ENCODE measurements around the gene PLEKHM2. TPM values are rescaled to one million over a fixed set of nuclear protein-coding genes. Genes with fewer than 3 reads are reported as not detected.

Gene PLEKHM2
- polyA plus RNA-seq, 1 donor (not counting 4 experiments of a cell fraction or from before 2014, with no cell fraction given): 30.0 TPM

GRCh38 chr1:15680561-15681348, 3.4 kb upstream of the PLEKHM2 start:
- FAIRE-seq (peak; percentile 86), DNase-seq (ENCODE audit: low read depth, low spot score) (peak; percentile 93)
- H3K9me3 ChIP-seq (ENCODE audit: control insufficient read depth, low read depth, low read length): no peaks in the 10 kb centered on the region
- H3K36me3 ChIP-seq (ENCODE audit: control insufficient read depth in 2 of 2, extremely low read depth in 1 of 2, insufficient read depth in 2 of 2, low read length in 2 of 2): no peaks in the 10 kb centered on the region
- peak overlapping the region in 2 of 3 experiments; percentile 36 to 43 for H3K4me3 ChIP-seq (ENCODE audit: control insufficient read depth in 2 of 3, extremely low read depth in 1 of 3, insufficient read depth in 2 of 3, low read depth in 1 of 3, low read length in 3 of 3)
- H3K4me2 ChIP-seq (ENCODE audit: control insufficient read depth, extremely low read depth, insufficient read depth, low read depth, low read length): peak overlapping the region; percentile 79
- peak overlapping the region; percentile 99 for H3K27ac ChIP-seq (ENCODE audit: control insufficient read depth, insufficient read depth, low read length)
- peaks cover 50% of the 10 kb centered on the region for H3K4me1 ChIP-seq (ENCODE audit: control insufficient read depth, extremely low read depth, insufficient read depth, low read length)
- TF ChIP-seq EZH2 (IDR thresholded peaks at IDR 0.05; ENCODE audit: low read length) (no peak), CTCF (optimal IDR thresholded peaks at IDR 0.05 in 1 of 3, IDR thresholded peaks at IDR 0.05 in 1 of 3, conservative IDR thresholded peaks at IDR 0.05 in 1 of 3; ENCODE audit: extremely low read depth in 1 of 3, insufficient read depth in 2 of 3, low read length in 3 of 3) (no peak)
- no peaks in the 10 kb centered on the region for H4K20me1 ChIP-seq (ENCODE audit: control insufficient read depth, extremely low read depth, insufficient read depth, low read length)
- peak overlapping the region; percentile 56 for H2AFZ ChIP-seq (ENCODE audit: control insufficient read depth, low read length)
- peaks cover 16% of the 10 kb centered on the region for H3K79me2 ChIP-seq (ENCODE audit: control insufficient read depth, insufficient read depth, low read length)
- peak overlapping the region; percentile 73 for H3K9ac ChIP-seq (ENCODE audit: control insufficient read depth, extremely low read depth, insufficient read depth, low read length)
- dilution Hi-C loops (cut with MboI; ENCODE audit: extremely low pct_ligation_motif_present, low sequenced_read_pairs): no loop called here
- no peaks in the 10 kb centered on the region for H3K9me1 ChIP-seq (ENCODE audit: control insufficient read depth, extremely low read depth, insufficient read depth, low read length)
- no peaks in the 10 kb centered on the region for H3K27me3 ChIP-seq (ENCODE audit: control insufficient read depth, extremely low read depth, insufficient read depth, low read length)

DNA sequence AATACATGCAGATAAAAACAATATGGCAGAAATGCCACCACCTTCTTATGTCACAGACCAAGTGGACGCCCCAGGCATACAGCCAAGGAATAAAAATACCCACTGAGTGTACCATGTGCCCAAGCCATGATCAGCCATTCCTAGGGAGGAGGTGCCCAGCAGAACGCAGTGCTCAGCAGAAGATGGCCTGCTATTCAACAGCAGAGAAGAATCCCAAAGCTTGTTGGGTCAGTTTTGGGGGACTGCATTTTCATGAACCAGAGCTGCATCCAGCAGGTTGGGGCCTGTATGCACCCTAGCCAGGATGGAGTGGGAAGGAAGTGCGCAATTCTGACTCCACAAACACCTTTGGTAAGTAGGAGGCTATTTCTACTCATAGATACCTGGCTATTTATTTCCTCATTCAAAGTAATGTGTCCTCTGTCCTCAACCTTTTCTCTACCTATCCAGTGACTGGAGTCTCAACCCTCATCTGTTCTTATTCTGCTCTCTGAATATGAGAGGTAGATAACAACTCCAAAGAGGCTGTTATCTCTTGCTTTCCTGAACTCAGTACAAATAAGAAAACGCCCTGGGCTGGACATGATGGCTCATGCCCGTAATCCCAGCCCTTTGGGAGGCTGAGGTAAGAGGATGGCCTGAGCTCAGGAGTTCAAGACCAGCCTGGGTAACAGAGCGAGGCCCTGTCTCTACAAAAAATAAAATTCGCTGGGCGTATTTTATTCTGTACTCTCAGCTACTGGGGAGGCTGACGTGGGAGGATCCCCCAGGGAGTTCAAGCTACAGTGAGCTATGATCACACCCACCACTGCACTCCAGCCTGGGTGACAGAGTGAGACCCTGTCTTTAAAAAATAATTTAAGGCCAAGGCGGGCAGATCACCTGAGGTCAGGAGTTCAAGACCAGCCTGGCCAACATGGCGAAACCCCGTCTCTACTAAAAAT, 2.5 kb upstream of the PLEKHM2 start:
- no peaks in the 10 kb centered on the region for H3K9me1 ChIP-seq (ENCODE audit: control insufficient read depth, extremely low read depth, insufficient read depth, low read length)
- peak overlapping the region in 2 of 3 experiments; percentile 36 to 43 for H3K4me3 ChIP-seq (ENCODE audit: control insufficient read depth in 2 of 3, extremely low read depth in 1 of 3, insufficient read depth in 2 of 3, low read depth in 1 of 3, low read length in 3 of 3)
- H3K4me1 ChIP-seq (ENCODE audit: control insufficient read depth, extremely low read depth, insufficient read depth, low read length): peaks cover 55% of the 10 kb centered on the region
- H3K9ac ChIP-seq (ENCODE audit: control insufficient read depth, extremely low read depth, insufficient read depth, low read length): peak overlapping the region; percentile 73
- peaks cover 3% of the 10 kb centered on the region for H4K20me1 ChIP-seq (ENCODE audit: control insufficient read depth, extremely low read depth, insufficient read depth, low read length)
- H3K9me3 ChIP-seq (ENCODE audit: control insufficient read depth, low read depth, low read length): no peaks in the 10 kb centered on the region
- no peak overlapping the region for H2AFZ ChIP-seq (ENCODE audit: control insufficient read depth, low read length)
- H3K4me2 ChIP-seq (ENCODE audit: control insufficient read depth, extremely low read depth, insufficient read depth, low read depth, low read length): peak overlapping the region; percentile 79
- H3K36me3 ChIP-seq (ENCODE audit: control insufficient read depth in 2 of 2, extremely low read depth in 1 of 2, insufficient read depth in 2 of 2, low read length in 2 of 2): no peaks in the 10 kb centered on the region
- dilution Hi-C loops (cut with MboI; ENCODE audit: extremely low pct_ligation_motif_present, low sequenced_read_pairs): no loop called here
- H3K79me2 ChIP-seq (ENCODE audit: control insufficient read depth, insufficient read depth, low read length): peaks cover 25% of the 10 kb centered on the region
- TF ChIP-seq EZH2 (IDR thresholded peaks at IDR 0.05; ENCODE audit: low read length) (no peak), CTCF (optimal IDR thresholded peaks at IDR 0.05 in 1 of 3, IDR thresholded peaks at IDR 0.05 in 1 of 3, conservative IDR thresholded peaks at IDR 0.05 in 1 of 3; ENCODE audit: extremely low read depth in 1 of 3, insufficient read depth in 2 of 3, low read length in 3 of 3) (no peak)
- no peaks in the 10 kb centered on the region for H3K27me3 ChIP-seq (ENCODE audit: control insufficient read depth, extremely low read depth, insufficient read depth, low read length)
- H3K27ac ChIP-seq (ENCODE audit: control insufficient read depth, insufficient read depth, low read length): peak overlapping the region; percentile 99
- FAIRE-seq (peak; percentile 93), DNase-seq (ENCODE audit: low read depth, low spot score) (peak; percentile 68)

Measured in keratinocyte (primary cell).